ENCODE results near the gene HSF2BP. TPM values are rescaled to one million over a fixed set of nuclear protein-coding genes. Genes with fewer than 3 reads are reported as not detected.
A peak's percentile ranks its signal among the peaks of the same experiment; 100 is the strongest.
"Not testable (repeated sequence)": the region's sequence is repeated elsewhere in the genome, so short reads cannot be mapped to it uniquely, and the experiment has no call there.

Gene HSF2BP
- total RNA-seq, 1 experiment from 2014 or later: 9.1 TPM

DNA sequence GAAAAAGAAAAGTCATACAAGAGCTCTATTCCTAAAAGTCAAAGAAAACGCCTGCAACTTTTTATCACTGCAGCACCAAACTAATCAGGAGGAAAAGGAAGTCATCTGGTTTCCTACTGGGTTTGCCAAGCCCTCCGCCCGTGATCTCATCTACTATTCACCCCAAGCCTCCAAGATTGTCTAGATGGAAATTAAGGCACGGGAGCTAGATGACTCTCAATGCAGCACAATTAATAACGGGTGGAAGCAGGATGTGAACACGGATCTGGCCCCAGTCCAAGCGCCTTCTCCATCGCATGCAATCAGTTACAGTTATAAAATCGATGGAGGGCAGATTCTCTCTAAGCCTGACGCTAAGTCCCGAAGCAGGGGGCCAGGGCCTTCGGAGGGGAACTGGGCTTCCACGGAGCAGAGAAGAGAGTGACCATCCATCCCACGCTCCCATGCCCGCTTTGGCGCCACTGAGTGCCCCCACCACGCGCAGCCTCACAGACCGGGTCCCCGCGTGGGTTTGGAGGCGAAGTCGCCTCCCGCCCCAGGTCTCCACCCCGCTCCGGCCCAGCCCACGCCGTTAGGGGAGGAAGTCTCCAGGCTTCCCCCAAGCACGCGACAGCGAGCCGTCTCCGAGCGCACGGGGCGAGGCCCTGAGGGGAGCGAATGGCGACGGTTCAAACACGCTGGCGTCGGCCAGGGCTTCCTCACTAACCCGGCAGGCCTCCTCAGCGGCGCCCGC lies 1.8 kb downstream of the HSF2BP start:
- DNase-seq (ENCODE audit: low spot score): no peak
- in situ Hi-C loops (cut with HindIII; ENCODE audit: low sequenced_read_pairs): no loop called here

DNA sequence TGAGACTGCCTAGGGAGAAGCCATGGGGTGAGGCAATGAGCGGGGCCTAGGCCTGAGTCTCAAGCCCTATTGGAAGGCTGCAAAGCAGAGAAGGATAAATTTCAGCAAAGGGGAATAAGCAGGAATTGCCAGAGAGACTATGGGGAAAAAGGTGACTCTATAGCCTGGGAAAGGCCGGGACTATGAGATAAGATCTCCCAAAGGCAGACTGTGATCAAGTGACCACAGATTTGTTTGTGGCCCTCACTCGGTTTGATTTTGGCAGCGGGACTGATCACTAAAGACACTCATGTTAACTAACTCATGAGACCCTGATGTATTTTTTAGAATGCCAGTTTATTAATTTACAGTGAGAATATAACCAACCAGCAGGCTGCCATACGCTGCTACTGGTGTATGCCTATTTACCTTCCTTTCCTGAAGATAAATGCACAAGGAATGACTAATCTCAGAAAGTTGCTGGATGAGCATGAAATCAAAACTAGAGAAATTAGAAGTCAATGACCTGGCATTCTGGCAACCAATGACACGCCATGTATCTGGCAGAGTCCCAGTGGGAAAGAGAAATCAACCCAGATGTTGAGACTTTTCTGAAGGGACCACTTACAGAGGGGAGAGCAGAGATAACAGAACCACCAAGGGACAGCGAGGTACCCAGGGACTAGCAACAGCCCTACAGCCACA lies 4.3 kb downstream of the HSF2BP start:
- DNase-seq (ENCODE audit: low spot score): no peak
- in situ Hi-C loops (cut with HindIII; ENCODE audit: low sequenced_read_pairs): no loop called here

DNA sequence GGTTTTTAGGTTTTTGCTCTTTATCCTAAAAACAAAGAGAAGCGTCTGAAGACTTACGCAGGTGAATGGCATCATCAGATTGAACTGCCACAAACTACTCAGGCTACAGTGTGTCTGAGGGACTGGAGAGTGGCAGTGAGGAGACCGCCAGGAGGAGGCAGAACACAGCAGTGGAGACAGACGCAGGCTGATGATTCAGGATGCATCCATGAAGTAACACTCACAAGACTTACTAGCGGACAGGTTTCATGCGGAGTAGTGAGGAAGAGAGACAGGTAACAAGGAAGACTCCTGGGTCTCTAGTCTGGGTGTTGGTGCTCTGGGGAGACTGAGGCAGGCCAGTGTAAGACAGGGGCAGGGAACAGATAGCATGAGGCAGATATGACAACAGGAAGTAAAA lies 5.7 kb downstream of the HSF2BP start:
- no peak for DNase-seq (ENCODE audit: low spot score)
- in situ Hi-C loops (cut with HindIII; ENCODE audit: low sequenced_read_pairs): no loop called here

DNA sequence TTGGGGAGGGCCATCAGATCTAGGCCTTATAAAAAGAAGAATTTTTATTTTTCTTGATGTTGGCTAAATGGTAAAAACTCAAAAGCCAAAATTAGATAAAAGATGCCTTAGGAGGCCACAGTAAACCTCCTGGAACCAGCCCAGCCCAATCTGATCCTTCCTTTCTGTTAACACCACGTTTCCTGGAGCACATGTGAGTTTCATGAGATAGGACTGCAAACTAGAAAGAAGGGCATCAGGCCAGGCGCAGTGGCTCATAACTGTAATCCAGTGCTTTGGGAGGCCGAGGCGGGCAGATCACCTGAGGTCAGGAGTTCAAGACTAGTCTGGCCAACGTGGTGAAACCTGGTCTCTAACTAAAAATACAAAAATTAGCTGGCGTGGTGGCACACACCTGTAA lies 6.7 kb downstream of the HSF2BP start:
- DNase-seq (ENCODE audit: low spot score): no peak
- in situ Hi-C loops (cut with HindIII; ENCODE audit: low sequenced_read_pairs): no loop called here

DNA sequence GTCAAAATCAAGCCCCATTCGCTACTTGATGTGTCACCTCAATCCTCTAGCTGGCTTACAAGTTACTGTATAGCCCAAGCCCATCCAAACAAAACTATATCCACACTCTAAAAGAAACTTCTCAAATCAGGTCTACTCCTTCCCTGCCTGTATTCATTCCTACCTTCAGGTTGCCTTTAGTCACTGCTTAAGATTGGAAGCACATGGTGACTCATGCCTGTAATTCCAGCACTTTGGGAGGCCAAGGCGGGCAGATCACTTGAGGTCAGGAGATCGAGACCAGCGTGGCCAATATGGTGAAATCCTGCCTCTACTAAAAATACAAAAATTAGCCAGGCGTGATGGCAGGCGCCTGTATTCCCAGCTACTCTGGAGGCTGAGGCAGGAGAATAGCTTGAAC lies 7.4 kb downstream of the HSF2BP start:
- DNase-seq (ENCODE audit: low spot score); in situ Hi-C loops (cut with HindIII; ENCODE audit: low sequenced_read_pairs): not testable (repeated sequence)

DNA sequence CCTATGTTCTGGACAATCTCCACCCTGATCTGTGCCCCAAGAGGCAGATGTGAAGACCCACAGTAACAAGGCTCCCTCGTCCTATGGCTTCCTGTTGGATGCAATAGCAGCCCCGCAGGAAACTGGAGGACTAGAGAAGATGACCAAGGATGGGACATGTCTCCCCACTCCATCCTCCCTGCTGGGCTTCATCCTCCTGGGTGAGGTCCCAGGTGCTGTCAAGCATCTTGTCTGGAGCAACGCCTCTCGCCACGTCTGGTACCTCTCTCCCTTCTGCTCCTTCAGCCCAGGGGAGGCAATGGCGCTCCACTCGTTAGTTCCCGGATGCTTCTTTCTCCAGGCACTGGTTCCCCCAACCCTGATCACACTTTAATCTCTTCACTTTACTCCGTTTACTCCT lies 11.1 kb downstream of the HSF2BP start:
- in situ Hi-C loops (cut with HindIII; ENCODE audit: low sequenced_read_pairs): no loop called here
- DNase-seq (ENCODE audit: low spot score): no peak

DNA sequence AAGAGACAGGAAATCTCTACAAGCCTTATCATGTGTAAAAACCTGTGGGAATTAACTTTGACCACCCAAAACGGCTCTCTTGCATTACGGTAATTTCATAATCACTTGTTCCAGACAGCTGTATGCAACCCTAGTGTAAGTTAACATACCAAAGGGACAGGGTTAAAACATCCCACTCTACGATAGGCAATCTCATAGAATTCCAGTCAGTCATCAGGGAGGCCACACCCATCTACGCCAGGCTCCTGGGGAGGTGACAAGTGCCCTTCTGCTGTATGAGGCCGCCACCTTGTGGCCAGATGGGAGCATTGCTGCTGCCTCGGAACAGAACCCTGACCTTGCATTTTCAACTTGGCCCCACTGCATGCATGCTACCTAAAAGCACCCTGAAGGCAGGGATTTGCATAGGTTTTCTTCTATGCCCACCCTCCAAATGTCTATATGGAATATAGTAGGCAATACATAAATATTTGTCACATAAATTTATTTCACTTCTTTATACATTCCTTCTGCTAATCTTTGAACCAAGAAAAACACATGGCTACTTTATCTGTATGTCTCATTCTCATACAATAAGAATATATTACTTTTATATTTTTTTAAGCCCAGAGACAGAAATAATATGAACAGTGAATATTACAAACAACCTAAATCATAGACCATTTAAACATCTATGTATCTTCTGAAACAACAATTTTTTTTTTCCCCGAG lies 12.6 kb downstream of the HSF2BP start:
- peak; percentile 89 for DNase-seq (ENCODE audit: low spot score)
- in situ Hi-C loops (cut with HindIII; ENCODE audit: low sequenced_read_pairs): no loop called here

DNA sequence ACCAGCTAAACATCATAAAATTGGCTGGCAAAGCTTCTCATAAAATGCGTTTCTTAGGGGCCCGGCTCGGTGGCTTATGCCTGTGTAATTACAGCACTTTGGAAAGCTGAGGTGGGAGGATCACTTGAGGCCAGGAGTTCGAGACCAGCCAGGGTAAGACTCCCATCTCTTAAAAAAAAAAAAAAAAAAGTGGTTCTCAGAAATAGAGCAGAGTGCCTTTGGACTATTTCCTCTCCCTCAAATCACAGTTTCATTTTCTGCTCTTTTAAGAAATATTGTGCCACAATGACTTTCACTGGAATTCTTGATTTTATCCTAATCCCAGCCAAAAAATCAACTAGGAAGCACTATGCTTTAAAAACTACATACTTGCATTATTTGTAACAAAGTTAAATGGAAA lies 13.3 kb downstream of the HSF2BP start:
- in situ Hi-C loops (cut with HindIII; ENCODE audit: low sequenced_read_pairs): no loop called here
- DNase-seq (ENCODE audit: low spot score): no peak

DNA sequence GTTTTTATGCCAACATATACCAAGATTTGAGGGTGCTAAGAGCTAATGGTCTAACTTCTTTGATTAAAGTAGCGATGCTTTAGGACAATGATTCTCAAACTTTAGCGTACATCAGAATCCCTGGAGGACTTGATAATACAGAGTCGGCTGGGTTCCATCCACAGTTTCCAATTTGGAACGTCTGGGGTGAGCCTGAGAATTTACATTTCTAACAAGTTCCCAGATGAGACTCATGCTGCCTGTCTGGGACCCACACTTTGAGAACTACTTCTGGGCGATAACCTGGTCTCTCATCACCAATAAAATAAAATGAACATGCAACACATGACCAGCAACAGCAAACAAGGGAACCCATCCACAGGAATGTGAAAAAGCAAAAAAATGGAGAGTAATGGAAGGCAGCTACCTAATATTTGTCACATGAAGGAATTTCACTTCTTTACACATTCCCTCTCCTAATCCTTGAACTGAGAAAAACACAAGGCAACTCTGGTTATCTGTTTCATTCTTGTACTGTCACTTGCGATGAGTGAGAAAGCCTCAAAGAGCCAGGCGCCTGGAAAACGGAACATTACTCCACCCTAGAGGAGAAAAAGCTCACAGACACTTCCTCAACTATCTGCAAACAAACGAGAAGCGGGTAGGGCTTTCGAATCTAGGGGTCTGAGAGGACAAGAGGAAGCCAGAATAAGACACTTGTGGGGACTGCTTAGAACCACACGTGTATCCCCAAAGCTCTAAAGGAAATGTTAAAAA lies 14.0 kb downstream of the HSF2BP start:
- DNase-seq (ENCODE audit: low spot score): peak; percentile 41
- in situ Hi-C loops (cut with HindIII; ENCODE audit: low sequenced_read_pairs): no loop called here

DNA sequence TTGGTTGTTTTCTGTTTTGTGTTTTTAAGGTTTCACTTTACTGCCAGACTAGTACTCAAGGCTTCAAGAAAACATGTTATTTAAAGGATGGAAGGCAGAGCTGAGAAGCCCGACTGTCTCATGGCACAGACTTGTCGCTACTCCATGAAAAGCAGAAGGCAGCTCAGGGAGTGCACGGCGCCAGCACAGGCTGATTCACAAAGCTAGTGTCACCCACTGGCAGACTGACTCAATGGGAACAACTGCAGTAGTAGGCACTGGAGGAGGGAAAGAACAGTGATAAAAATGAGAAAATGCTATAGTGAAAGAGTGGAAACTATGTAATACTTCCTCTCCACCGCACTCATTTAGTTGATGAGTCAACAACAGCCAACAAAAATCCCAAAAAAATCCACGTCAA lies 14.7 kb downstream of the HSF2BP start:
- in situ Hi-C loops (cut with HindIII; ENCODE audit: low sequenced_read_pairs): no loop called here
- no peak for DNase-seq (ENCODE audit: low spot score)

DNA sequence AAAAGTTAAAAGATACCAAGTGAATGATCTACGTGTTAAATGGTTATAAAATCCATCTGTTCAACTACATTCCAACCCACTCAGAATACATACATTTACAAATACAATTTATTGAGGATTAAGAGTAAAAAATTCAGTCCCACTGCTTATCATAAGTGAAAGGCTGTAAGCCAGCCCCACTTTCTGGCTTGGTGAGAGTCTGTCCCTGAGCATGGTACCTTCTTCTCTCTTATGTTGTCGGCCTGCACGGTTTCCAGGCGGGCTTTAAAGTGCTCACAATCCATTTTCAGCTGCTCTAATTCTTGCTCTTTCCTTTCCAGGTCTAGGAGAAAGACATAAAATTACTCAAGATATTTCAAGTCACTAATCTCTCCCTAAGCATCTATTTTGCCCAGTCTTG lies 15.2 kb downstream of the HSF2BP start:
- in situ Hi-C loops (cut with HindIII; ENCODE audit: low sequenced_read_pairs): no loop called here
- DNase-seq (ENCODE audit: low spot score): no peak

DNA sequence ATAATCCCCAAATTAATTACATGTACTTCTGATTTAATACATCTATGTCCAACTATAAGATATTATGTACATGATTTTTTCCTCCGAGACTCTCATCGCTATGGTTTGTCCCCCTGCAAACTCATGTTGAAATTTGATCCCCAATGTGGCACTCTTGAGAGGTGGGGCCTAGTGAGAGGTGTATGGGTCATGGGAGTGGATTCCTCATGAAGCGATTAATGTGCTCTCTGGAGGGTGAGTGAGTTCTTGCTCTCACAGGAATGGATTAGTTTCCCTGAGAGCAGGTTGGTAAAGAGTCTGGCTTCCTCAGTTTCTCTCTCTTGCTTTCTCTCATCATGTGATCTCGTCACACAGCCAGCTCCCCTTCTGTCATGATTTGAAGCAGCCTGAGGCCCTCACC lies 16.1 kb downstream of the HSF2BP start:
- in situ Hi-C loops (cut with HindIII; ENCODE audit: low sequenced_read_pairs): no loop called here
- no peak for DNase-seq (ENCODE audit: low spot score)

DNA sequence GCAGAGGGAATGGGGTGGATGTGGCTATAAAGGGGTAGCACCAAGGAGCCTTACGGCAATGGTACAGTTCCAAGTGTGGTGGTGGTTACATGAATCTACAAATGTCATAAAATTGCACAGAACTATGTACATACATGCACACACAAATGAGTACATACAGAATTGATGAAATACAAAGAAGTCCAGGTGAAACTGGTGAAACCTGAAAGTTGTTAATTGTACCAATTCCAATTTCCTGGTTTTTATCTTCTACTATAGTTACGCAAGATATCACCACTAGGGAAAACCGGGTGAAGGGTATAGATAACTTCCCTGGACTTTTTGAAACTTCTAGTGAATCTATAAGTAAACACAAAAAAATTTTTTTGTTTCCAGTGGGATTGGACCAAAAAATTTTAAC lies 18.9 kb downstream of the HSF2BP start:
- in situ Hi-C loops (cut with HindIII; ENCODE audit: low sequenced_read_pairs): no loop called here

DNA sequence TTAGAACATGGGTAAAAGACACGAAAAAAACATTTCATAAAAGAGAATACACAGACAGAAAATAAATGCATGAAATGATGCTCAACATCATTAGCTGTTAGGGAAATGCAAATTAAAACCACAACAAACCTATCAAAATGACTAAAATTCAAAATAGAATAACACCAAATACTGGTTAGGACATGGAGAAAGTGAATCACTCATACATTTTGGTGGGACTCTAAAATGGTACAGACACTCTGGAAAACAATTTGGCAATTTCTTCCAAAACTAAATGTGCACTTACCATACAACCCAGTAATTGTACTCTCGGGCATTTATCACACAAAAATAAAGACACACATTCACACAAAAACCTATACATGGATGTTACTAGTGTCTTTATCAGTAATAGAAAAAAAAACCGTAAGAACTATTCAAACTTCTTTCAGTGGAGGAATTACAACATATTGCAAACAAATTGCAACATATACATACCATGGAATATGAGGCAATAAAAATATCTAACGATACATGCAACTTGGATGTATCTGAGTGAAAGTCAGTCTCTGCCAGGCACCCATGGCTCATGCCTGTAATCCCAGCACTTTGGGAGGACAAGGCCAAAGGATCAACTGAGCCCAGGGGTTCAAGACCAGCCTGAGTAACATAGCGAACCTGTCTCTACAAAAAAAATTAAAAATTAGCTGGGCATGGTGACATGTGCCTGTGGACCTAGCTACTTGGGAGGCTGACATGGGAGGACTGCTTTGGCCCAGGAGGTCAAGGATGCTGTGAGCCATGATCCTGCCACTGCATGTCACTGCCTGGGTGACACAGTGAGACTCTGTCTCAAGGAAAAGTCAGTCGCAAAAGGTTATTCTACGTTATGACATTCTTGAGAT lies 19.6 kb downstream of the HSF2BP start:
- no peak for DNase-seq (ENCODE audit: low spot score)
- in situ Hi-C loops (cut with HindIII; ENCODE audit: low sequenced_read_pairs): no loop called here

More for the DNA sequence above, 18.9 kb downstream of the HSF2BP start:
- no peak for DNase-seq (ENCODE audit: low spot score)

DNA sequence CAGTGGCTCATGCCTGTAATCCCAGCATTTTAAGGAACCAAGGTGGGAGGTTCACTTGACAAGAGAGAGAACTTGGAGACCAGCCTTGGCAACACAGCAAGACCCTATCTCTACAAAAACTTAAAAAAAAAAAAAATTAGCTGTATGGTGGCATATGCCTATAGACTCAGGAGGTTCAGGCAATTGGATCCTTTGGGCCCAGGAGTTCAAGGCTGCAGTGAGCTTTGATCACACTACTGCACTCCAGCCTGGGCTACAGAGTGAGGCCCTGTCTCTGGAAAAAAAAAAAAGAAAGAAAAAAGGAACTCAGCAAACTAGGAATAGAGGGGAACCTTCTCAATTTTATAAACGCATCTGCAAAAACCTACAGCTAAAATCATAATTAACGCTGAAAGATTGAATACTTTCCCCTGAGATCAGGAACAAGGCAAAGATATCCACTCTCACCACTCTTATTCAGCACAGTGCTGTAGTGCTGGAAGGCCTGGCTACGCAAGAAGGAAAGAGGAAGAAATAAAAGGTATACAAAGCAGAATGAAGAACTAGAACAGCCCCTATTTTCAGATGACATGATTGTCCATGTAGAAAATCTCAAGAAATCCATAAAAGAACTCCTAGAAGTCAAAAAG lies 21.6 kb downstream of the HSF2BP start:
- DNase-seq (ENCODE audit: low spot score): no peak
- in situ Hi-C loops (cut with HindIII; ENCODE audit: low sequenced_read_pairs): no loop called here

DNA sequence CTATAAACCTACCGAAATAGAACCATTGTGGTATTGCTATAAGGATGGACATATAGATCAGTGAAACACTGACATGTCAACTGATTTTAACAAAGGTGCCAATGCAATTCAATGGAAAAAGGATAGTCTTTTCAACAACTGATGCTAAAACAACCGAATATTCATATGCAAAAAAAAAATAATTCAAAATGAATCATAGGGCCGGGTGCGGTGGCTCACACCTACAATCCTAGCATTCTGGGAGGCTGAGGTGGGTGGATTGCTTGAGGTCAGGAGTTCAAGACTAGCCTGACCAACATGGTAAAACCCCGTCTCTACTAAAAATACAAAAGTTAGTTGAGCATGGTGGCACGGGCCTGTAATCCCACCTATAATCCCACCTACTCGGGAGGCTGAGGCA lies 23.9 kb downstream of the HSF2BP start:
- in situ Hi-C loops (cut with HindIII; ENCODE audit: low sequenced_read_pairs): no loop called here
- DNase-seq (ENCODE audit: low spot score): no peak

DNA sequence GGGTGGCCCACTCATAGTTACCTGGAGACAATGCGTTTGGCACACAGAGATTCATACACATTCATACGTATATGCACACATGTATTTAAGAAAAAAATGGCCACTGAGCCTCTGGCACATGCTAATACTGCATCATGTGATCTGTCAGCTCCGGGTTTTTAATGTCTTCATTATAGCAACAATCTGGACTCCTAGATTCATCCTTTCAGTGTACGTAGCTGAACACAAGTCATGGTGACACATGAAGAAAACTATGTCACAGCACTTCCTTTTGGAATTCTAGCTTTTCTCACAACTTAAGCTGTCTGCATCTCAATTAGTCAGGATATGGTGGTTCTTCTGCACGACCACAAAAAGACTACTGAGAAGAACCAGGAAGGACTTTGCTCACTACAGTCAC lies 24.7 kb downstream of the HSF2BP start:
- in situ Hi-C loops (cut with HindIII; ENCODE audit: low sequenced_read_pairs): no loop called here
- DNase-seq (ENCODE audit: low spot score): no peak

DNA sequence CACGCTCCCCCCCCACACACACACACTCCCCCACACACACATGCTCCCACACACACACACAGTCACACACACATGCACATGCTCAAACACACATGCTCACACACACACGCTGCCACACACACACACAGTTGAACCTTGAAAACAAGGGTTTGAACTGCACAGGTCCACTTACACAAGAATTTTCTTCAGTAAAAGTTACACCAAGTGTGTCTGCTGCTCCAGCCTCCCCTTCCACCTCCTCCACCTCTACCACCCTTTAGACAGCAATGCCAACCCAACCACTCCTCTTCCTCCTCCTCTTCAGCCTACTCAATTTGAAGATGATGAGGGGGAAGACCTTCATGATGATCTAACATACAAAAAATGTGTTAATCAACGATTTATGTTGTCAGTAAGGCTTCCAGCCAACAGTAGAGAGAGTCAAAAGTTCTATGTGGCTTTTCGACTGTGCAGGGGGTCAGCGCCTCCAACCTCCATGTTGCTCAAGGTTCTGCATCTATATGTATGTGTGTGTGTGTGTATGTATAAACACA lies 26.8 kb downstream of the HSF2BP start:
- DNase-seq (ENCODE audit: low spot score): no peak
- in situ Hi-C loops (cut with HindIII; ENCODE audit: low sequenced_read_pairs): no loop called here
